GM21360 (cell line): ENCODE results near the gene HECA.

Source experiments
- ATAC-seq: cut with Tn5 transposase; IDR thresholded peaks from one replicate; pipeline ENCODE4 v1.9.1; 2021; ENCODE audit warnings: mild to moderate bottlenecking, moderate library complexity; ENCODE audit not compliant: unreplicated experiment

The HECA gene

DNA sequence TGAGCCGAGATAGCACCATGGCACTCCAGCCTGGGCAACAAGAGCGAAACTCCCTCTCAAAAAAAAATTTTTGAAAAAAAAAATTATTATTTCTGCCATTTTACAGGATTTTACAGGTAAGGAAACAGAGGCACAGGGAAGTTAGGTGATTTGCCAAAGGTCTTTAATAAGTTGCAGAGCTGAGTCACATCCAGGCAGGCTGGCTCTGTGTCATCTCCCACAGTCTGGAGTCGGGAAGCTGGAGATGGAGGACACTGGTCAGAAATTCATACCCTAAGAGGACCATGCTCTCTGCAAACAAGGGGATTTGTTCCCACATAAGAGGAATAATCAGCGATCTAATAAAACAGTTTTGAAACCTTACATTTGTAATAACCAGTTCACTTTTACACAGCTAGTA lies 24.1 kb downstream of the HECA start:
- ATAC-seq, result no peak

DNA sequence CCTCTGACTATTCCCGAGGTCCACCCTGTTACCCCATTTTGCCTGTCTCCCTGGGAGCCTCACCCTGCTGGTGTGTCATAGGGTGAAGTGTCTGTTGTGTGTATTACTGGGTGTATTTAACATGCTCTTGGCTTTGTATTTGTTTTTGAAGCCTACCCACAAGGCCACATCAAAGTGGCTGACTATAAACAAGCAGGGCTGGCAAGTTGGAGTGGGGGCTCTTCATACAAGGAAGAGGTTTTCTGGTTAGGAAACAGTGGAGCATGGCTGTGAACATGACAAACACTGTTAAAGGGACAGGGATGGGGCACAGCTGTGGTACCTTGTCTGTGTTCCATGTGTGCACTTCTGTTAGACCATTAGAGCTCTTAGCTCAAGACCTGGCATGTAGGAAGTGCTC lies 26.3 kb downstream of the HECA start:
- no peak for ATAC-seq

DNA sequence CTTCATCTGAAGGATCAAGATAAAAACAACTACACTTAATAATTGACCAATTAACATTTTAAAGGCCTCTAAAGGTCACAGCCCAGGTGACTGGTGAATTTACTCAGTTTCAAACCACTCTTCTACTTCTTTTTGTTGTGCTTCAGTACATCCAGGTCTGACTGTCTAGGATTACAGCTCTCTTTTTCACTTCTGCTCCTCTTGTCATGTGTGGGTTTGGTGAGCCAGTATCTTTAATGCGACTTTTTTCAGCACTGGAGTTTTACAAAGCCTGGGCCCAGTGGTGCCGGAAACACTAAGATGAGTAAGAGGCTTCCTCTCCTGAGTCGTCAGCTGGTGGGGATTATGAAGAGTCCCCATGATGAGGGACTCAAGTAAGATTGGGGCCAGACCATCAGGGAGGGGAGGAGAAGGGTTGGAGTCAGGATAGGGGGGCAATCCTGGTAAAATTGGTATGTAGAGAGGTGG lies 27.0 kb downstream of the HECA start:
- ATAC-seq, result peak; percentile 99

DNA sequence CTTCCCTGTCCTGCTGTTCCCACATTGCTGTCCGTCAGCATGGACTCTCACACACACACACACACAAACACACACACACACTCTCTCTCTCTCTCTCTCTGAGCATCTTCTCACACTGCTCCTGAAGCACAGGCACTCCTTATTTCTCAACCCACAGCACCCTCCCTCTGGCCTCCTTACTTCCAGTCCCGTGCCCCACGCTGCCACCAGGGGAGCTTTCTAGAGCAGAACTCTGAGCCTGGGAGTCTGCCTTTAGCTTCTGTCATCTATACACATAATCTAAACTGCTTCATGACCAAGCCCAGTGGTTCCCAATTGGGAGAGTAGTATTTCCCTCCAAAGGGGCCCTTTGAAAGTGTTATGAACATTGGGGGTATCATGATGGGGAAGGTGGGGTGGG lies 29.1 kb downstream of the HECA start:
- ATAC-seq, result no peak

DNA sequence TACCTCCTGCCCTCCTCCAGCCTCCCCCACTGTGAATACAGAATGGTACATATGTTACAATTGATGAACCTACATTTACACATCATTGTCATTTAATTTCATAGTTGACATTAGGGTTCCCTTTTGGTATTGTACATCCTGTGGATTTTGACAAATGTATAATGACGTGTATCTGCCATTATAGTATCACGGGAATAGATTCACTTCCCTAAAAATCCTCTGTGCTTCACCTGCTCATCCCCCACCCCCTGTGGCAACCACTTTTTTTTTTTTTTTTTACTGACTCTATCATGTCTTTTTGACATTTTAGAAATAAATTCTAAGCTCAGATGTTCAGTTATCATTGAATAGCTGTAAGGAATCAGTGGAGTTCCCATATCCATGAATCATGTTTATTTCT lies 30.4 kb downstream of the HECA start:
- no peak for ATAC-seq

DNA sequence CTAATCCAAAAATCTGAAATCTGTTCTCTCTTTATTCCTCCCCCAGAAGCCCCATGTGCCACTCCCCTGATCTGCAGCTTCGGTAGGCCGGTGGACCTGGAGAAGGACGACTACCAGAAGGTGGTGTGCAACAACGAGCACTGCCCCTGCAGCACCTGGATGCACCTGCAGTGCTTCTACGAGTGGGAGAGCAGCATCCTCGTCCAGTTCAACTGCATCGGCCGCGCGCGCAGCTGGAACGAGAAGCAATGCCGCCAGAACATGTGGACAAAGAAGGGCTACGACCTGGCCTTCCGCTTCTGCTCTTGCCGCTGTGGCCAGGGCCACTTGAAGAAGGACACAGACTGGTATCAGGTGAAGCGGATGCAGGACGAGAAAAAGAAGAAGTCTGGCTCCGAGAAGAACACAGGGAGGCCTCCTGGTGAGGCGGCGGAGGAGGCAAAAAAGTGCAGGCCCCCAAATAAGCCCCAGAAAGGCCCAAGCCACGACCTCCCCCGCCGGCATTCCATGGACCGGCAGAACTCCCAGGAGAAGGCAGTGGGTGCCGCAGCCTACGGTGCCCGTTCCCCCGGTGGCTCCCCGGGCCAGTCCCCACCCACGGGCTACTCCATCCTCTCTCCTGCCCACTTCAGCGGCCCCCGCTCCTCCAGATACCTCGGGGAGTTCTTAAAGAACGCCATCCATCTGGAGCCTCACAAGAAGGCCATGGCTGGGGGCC lies 31.5 kb downstream of the HECA start:
- no peak for ATAC-seq

DNA sequence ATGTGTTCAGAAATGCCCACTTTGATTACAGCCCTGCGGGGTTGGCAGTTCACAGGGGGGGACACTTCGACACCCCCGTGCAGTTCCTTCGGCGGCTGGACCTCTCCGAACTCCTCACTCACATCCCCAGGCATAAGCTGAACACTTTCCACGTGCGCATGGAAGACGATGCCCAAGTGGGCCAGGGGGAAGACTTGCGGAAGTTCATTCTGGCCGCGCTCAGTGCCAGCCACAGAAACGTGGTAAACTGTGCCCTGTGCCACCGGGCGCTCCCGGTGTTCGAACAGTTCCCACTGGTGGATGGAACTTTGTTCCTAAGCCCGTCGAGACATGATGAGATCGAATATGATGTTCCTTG lies 32.1 kb downstream of the HECA start:
- no peak for ATAC-seq

DNA sequence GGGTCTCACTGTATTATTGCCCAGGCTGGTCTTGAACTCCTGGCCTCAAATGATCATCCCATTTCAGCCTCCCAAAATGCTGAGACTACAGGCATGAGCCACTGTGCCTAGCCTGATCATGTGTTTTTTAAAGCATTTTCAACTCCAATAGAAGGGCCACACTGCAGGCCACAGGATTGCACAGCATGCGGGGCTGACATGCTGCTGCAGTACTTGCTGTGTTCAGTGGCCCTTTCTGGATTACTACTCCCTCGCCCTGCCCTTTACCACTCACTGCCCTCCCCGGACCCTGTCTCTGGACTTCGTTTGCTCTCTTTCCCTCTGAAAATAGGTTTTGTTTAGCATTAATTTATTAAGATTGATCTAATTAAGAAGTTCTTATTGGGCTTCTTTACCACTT lies 37.3 kb downstream of the HECA start:
- ATAC-seq, result no peak

DNA sequence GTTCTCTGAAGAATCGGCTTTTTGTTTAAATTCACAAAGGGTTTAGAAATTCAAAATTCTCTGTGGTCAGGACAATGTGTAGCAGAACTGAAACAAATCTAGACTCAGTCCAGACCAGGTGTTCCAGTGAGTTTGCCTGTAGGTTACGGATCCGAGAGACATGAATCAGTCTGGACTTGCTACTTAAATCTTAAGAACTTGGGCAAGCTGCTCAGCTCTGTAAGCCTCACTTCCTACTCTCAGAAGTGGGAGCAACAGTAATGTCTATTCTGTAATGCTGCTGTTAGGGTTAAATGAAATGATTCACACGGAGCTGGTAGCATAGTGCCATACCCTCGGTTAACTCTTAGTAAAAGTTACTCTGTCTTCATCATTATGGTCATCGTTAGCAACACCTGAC lies 37.7 kb downstream of the HECA start:
- no peak for ATAC-seq

DNA sequence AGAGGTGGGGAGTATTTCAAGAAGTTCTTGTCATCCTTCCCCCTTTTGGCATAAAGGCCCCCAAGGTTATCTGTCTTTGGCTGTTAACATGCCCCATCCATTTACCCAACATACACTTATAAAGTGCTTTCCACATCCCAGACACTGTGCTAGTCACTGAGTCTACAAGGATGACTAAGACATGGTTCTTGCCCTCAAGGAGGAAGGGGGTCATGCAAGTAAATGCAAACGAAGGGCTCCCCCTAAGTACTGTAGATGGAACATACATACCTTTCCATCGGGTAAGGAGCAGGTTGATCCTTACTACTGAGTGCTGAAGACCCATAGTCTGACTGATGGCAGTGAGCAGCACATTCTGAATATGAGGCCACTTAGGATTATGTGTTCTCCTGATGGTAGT lies 38.3 kb downstream of the HECA start:
- no peak for ATAC-seq

DNA sequence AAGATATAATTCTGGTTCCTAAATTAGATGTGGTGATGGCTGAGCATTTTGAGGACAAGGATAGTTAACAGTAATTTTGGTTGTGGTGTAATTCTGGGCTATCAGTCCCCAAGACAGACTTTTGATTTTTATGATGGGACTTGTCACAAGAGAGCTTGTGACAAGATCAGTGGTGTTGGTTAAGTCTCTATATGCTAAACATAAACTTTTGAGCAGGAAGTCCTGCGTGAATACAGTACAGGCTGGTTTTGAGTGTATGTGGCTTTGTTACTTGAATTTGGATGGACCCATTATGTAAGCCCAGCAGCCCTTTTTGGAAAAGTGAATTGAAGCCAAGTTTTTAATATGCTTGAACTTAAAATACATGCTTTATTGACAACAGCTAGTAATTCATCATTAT lies 38.9 kb downstream of the HECA start:
- no peak for ATAC-seq

DNA sequence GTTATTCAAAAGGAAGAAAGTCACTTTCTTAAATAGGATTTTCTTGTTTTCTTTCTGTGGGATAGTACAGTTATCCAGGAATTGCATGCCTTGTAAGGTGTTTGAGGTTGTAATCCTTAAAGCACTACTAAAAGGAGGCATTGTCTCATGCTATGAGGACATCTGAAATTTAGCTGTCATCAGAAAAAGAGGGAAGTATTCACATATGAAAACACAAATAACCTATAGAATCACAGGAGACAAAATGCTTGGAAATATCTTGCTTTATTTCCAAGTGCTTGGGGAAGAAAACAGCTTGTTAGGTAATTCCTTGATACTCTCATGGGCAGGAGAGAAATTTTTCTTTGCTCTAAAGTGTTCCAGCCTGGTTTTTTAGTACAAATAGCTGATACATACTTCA lies 40.1 kb downstream of the HECA start:
- no peak for ATAC-seq

DNA sequence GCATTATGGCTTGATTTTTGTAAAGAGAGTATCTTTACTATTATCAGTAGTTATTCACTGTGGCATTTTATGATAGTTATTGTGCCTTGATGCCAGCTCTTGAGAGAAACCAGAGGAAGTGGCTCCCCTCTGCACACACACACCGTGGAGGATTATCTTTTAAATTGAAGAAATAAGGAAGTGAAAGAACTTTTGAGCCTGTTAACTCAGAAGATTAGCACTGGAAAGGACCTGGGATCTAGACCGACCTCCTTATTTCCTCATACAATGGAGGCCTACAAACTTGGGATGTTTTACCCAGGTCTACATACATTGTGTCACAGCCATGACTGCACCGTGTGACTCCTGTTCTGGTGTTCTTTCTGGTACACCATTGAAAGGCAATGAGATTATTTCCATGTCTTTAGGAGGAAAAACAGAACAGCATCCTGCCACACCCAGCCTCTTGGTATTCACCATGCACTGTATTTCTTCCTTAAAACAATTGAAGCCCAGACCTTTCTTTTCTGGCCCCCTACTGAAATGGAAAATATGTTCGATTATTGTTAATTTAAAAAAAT lies 40.6 kb downstream of the HECA start:
- peak; percentile 46 for ATAC-seq

DNA sequence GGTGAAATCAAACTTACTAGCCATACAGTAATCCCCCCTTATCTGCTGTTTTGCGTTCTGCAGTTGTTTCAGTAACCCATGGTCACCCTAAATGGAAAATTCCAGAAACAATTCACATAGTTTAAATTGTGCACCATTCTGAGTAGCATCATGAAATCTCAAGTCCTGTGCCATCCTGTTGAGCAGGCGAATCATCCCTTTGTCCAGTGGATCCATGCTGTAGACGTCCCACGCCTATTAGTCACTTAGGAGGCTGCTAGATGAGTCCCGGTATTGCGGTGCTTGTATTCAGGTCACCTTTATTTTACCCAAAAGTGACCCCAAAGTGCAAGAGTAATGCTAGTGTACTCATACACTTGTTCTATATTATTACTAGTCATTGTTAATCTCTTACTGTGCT lies 46.4 kb downstream of the HECA start:
- no peak for ATAC-seq

DNA sequence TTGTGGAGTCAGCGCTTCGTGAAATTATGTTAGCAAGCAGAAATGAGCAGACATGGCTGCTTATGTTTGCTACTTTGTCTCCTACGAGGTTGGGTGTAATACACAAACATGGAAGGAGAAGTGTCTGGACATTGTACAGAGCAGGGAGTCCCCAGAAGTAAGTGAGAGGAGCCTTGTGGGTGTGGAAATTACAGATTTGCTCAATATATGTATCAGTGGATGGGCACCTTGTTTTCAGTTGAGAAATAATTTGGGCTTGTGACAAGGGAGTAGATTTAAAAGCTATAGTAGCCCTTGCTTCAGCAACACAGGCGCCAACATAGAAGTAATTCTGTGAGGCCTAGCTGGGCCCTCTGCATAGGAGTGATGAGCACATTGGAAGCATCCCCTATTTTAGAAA lies 49.2 kb downstream of the HECA start:
- no peak for ATAC-seq

DNA sequence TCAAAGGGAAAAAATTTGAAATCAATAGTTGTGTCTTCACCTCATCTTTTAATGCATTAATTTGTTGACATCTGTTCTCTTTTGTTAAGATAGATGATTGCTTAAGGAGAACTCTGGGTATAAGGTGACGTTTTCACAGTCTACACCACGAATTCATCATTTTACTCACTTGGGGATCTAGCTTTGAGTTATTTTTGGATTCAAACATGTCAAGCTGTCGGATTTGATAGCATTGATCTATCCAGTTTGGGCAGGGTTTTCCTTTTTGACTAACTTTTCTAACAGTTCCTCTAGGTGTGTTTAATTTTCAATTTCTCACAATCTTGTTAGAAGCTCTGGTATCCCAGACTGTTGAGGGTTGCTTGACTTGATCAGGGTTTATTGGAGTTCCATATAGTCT lies 49.6 kb downstream of the HECA start:
- ATAC-seq, result no peak

DNA sequence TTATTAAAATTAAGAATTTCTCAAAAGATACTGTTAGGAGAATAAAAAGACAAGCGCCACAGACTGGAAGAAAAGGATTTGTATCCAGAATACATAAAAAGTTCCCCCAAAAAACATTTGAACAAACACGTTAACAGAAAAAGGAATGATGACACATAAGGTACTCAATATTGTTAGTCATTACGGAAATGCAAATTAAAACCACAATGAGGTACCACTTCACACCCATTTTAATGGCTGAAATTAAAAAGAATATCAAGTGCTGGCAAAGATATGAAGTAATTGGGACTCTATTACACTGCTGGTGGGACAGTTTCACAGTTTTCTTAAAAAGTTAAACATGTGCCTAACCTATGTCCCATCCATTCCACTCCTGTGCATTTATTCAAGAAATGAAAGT lies 51.4 kb downstream of the HECA start:
- ATAC-seq, result no peak

DNA sequence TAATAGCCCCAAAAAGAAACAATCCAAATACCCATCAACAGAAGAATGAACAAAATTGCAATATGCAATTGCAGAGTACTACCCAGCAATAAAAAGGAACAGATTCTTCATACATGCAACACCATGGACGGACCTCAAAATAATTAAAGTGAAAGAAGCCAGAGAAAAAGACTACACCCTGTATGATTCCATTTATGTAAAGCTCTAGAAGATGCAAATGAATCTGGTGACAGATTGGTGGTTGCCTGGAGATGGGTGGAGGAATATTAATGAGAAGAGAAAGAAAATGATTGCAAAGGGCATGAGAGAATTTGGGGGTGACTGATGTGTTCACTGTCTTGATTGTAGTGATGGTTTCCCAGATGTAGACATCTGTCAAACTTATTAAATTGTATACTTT lies 51.8 kb downstream of the HECA start:
- ATAC-seq, result no peak

DNA sequence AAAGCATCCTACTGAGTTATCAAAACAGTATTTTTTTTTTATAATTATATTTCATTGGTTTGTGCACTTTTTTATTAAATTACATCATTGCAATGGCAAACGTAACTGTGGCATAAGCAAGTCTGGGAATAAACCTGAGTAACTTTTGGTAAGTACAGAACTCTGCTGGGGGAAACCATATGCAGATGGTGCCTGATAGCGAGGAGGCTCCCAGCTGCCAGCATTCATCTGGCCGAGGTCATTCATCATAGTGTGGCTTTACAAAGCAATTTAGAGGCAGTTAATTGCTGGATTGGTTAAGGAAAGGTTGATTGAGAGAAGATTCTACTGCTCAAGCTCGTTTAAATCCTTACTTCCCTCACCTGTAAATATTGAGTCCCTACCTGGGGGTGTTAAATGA lies 52.6 kb downstream of the HECA start:
- ATAC-seq, result no peak

DNA sequence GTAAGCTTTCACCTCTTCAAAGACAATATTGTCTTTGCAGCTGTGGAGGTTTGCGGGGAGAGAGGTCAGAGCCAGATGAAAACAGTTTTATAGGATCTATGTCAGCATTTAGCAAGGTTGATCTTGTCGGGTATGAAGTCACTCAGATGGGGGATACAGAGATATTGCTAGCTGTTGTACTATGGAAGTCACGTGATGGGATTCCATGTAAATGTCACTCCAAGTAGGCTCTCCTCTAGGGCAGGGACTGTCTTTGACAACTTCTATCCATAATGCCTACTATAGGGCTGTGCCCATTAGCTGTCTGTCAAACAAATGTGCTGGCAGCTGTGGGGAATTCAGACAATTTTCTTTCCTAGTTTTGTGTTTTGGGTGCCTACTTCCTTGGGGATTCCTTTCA lies 54.8 kb downstream of the HECA start:
- no peak for ATAC-seq

DNA sequence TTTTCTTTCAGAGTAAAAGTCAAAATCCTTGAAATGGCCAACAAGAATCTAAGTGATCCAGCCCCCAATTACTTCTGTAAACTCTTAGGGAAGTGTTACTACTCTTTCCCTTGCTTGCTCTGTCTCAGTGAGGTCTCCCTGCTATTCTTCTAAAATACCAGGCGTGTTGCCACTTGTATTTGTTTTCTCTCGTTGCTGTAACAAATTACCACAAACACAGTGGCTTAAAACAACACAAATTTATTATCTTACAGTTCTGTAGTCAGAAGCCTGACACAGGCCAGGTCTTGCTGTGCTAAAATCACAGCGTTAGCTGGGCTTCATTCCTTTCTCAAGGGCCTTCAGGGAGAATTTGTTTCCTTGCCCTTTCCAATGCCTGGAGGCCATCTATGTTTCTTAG lies 59.9 kb downstream of the HECA start:
- no peak for ATAC-seq

DNA sequence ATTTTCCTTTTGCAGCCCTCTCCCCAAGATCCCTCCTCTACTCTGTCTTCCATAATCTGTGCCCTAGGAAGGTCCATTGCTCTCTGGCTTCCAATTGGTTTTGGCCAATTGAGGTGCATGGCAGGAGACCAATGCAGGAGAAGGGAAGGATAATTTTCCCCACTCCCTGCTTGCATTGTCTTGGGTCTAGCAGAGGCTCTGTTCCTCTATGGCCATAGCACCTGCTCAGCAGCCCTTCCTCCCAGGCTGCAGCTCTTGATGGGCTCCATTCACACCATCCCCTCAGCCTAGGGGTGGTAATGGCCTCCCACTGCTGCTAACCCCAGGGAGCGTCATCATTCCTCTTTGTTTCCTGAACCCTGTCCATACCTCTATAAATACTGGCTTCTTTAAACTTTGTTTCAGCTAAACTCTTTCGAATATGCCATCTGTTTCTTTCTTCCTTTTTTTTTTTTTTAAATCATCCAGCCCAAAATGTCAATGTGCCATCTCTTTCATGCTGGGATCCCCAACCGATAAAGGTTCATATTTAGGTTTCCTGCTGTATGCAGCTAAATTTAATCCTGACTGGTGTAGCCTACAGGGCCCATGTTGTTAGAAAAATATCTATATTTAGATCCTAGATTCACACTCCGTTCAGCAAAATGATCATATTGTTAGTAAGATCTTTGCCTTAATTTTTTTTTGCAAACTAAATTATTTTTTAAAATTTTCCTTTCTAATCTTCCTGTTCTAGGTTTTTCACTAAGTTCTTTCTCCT lies 63.8 kb downstream of the HECA start:
- ATAC-seq, result no peak
